Daoy (cell line): ENCODE measurements around the gene CHST14. TPM values are rescaled to one million over a fixed set of nuclear protein-coding genes. Genes with fewer than 3 reads are reported as not detected.

Experiments used
- DNase-seq: peaks from one replicate; pipeline ENCODE4 v3.0.0-alpha.2; 2015; ENCODE audit warnings: low read depth
- total RNA-seq: library from RNA; depleted of rRNA; stranded (reverse); fragments of >200 nt; shearing (Covaris generic); gene quantifications from 2 replicates; pipeline ENCODE4 v1.2.3, GENCODE V29; 2014; rRNA removed

Gene CHST14
- total RNA-seq, 1 experiment from 2014 or later, result 16.6 TPM

DNA sequence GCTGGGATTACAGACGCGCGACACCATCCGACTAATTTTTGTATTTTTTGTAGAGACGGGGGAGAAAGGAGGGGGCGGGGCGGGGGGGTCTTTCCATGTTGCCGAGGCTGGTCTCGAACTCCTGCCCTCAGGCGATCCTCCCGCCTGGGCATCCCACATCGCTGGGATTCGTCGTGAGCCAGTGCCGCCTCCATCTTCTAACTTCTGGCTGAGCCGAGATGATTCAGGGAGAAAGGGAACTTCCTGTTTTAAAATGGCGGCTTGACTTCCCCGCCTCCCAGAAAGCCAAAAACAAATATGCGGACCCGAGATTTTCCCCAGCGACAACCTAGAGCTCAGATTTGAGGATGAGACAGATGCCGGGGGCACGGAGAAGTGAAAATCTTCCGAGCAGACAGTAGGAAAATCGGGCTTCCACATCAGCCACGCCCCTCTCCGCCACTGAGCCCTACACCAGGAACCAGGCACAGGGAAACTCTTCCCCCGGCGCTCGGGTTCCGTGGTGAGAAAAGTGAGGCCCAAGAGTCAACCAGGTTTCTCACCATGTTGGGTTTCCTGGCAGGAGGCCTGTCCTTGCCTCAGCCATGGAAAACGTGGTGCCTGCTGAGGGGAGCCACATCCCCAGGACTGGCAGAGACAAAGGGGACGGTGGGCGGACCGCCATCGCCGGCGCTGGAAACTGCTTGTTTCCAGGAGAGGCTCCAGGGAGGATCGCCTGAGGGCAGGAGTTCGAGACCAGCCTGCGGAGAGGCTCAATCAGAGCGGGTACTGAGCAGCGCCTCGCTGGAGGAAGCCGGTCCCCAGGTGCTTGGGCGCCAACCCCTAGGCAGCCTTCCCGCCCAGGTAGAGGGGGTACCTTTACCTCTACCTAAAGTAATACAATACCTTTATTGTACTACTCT is 18.7 kb downstream of the CHST14 start:
- no peak for DNase-seq

DNA sequence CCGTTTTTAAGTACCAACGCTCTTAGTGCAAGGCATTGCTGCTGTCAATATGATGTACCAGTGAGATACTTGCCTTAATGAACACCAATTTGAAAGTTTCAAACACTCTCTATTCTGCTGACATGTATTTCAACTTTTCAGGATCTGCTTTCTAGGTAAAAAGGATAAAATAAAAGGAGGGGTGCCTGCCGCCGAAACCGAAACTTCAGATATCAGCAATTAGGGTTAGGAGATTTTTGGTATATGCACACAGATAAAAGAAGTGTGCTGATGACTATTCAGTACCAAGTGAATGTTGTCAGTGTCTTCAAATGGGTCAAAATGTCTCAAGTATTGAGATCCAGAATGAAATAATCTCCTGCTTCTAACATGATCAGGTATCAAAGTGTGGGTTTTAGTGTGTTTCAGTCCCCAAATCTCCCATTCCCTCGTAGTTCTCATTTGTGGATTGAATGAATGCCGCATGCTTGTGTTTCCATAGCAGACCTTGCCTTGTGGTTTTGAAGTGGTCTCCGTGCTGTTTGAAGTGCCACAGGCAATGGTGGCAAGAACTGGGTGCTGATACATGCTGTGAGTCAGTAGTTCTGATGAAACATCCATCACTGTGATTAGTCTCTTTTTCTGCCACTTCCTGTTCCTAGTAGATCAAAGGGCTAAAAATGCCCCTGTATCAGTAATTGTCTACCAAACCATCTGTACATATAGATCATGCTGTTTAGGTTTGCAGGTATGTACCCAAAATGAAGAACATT is 22.5 kb downstream of the CHST14 start:
- DNase-seq, result peak; percentile 81

DNA sequence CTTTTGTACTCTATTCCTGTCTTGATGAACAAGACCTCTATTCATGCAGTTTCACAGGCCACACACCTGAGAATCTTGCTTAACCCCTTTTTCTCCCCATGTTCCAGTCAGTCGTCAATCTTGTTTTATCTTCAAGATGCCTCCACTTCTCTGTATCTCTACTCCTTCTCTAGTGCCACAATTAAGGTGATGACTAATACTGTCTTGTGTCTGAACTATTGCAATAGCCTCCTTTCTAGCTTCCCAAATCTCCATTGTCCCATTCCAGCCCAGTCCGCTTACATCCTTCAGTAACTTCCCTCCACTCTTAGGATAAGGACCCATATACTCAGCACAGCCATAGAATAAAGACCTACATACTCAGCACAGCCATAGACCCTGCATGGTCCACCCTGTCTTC is 24.7 kb downstream of the CHST14 start:
- no peak for DNase-seq

DNA sequence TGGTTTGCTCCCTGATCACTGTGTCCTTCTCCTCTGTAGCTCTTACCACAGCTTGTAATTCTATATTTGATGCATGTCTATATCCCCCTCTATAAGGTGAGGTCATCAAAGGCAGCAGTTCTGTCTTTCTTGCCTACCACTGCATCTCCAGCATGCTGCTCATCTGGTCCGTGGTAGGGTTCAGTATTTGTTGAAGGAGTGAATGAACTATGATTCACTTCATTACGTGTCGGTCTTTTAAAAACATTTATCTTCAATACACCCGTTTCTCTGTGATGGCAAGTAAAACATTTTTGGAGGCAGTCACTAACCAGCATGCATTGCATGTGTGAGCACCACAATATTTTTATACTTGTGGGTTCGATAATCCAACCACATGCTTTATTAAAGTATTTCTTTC is 27.6 kb downstream of the CHST14 start:
- DNase-seq, result peak; percentile 84

DNA sequence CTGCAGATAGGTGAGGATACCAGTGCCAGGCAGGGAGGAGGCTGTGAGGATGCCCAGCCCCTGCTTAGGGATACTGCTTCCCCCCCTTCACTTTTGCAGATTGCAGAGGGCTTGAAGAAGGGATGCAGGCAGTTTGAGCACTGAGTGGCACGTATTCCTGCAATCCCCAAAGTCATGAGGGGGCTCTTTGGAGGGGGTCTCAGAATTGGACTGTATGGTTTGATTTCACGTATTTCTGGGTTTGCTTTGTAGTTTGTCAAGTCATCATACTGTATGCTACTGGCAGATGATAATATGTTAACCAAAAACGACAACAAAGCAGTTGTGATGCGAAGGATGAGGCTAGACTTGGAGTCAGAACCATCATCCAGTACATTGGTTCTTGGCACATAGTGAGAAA is 28.1 kb downstream of the CHST14 start:
- no peak for DNase-seq

DNA sequence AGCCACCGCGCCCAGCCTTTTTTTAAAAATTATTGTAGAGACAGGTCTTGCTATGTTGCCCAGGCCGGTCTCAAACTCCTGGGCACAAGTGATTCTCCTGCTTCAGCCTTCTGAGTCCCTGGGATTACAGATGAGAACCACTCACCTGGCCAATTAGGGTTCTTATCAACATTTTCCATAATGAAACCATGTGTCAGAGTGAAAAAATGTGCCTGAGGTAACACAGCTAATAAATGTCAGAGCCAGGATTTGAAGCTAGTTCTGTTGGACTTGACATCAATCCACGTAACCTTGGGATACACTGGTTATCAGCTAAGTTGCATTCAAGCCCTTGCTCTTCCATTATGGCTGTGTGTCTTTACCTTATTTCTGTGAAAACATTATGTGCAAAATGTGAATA is 29.1 kb downstream of the CHST14 start:
- DNase-seq, result peak; percentile 13

DNA sequence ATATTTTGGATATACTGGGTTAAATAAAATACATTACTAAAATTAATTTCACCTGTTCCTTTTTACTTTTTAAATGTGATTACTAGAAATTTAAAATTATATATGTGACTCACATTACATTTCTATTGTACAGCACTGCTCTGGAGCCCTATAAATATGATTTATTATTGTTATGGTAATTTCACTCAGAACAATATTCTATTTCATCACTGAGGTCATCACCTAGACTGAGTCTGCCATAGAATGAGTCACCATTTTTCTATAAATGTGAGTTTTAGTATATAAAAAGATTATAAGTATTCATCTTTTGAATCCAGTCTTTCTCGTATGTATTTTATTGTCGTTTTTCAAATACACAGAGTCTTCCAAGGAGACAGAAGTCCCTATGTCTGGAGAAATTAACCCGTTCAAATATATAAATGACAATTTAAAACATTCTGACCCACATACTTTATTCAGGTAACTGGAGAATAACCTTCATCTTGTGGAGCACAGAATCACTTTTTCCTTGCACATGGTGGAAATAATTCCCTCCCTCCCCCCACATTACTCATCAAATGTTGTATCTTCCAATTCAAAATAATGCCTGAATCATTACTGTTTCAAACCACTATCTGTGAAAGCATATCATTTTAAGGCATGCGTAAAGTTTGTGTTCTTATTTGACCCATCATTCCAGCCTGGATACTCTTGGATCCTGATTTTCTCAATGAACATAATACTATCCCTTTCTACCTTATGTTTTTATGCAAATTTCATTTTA is 30.0 kb downstream of the CHST14 start:
- peak; percentile 26 for DNase-seq

DNA sequence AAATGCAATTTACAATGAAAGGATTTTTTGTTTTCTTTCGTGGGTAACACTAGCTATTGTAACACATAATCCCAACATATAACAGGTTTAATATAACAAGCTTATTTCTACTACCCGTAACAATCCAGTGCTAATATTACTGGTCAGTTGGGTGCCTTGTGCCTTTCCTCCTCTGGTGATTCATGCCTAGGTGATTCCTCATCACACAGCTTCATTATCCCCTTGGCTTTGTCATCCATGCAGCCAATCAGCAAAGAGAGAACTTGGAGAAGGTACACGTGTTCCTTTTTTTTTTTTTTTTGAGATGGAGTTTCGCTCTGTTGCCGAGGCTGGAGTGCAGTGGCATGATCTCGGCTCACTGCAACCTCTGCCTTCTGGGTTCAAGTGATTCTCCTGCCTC is 30.7 kb downstream of the CHST14 start:
- DNase-seq, result peak; percentile 64

DNA sequence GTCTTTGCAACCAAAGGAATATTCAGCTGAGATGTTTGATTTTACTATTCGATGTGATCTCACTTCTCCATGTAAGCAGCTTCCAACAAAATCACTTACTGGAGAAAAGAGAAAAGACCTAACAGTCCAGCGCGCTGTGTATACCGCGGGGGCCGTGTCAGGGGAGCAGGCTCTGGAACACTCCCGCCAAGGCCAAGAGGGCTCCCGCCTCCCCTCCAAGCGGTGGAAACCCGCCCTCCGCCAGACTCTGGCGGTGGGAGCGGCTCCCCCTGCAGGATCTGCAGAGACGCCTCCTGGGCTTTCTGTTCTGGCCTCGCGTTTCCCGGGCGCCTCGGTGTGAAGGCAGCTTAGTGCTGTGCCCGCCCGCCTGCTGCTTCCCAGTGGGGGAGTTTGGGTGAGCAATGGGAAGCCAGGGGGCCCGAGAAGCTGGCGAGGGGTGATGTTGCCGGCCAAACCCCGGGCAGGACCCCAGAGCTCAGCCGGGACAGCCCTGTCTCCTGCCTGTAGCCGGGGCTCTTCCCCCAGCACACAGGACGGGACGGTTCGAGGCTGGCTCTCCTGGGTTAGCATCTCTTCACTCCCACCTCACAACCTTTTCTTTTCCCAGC is 36.3 kb downstream of the CHST14 start:
- peak; percentile 84 for DNase-seq

DNA sequence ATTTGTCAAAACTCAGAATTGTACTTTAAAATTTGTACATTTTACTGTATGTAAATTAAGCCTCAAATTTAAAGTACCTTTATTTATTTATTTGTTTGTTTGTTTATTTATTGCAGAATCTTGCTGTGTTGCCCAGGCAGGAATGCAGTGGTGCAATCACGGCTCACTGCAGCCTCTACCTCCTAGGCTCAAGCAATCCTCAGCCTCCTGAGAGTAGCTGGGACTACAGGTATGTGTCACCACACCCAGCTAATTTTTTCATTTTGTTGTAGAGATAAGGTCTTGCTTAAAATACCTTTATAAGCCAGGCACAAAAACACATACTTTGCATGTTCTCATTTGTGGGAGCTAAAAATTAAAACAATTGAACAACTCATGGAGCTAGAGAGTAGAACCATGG is 37.4 kb downstream of the CHST14 start:
- no peak for DNase-seq

DNA sequence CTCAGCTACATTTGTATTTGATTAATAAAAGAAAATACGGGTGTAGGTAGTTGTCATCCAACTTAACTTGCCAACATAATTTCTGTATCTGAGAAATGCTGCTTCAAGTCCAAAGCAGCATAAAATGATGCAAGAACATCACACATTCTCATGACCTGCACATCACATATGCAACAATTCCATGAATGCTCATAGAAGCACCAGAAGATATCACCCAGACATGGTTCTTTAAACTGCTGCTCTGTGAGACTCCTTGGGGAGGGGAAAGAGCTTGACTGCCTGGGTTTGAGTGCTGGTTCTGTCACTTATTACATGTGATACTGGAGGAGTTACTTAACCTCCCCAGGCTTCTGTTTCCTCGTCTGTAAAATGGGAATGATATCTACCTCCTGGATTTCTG is 39.4 kb downstream of the CHST14 start:
- no peak for DNase-seq

DNA sequence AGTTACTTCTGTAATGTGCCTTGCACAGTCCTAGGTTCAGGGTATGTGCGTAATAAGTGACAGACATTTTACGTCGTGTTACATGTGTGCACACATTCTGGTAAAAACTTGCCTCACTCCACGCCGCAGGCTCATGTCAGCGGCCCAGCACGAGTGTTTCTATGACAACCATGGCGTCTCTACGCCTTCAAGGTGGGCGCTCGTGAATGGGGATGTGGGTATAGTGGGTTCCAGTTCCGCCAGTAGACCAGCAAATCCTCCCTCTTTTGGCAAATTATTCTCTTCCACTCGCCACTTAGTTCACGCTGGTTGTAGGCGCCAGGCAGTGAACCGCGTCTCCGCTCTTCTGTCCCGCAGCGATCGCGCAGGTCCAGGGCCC is 40.3 kb downstream of the CHST14 start:
- DNase-seq, result no peak

DNA sequence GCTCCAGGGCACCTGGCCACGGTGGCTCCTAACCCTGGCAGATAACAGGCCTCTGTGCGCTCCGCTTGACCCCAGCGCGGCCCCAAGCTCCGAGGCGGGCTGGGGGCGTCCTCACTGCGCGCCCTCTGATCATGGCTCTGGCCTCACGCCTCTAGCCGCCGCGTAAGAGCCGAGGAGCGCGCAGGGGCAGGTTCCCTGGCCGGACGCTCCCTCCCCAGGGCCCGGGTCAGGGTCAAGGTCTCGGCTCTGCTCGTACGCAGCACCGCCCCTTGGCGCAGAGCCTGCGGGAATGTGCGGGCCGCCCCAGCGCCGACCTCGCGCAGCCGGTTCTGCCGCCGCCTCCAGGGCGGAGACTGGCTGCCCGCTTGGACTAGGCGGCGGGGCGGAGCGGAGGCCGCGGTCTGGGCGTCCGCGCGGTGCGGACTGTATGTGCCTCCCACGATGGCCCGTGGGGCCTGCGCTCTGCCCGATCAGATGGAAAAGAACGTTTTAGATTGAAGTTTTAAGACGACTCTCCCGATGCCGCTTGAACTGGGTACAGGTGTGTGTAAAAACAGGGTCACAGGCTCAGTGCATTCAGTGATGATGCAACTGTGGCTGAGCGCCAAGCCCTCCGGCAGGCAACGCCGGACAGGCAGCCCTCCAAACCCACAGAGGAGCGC is 40.8 kb downstream of the CHST14 start:
- peak; percentile 47 for DNase-seq

DNA sequence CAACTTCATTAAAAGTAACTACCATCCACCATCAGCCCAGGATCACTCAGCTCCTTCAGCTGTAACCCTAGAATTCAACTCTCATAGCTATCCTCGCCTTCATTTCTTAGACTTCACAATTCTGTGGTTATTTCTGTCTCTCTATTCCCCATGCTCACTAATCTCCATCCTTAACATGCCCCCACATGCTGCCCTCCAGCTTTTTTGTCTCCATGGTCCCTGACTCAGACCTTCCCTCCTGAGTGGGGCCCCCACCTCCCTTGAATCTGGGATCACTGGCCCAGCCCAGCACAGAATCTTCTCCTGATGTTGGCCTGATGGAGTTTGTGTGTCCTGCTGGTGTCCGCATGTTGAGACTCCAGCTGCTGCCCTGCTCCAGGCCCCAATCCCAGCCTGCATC is 41.7 kb downstream of the CHST14 start:
- DNase-seq, result no peak

DNA sequence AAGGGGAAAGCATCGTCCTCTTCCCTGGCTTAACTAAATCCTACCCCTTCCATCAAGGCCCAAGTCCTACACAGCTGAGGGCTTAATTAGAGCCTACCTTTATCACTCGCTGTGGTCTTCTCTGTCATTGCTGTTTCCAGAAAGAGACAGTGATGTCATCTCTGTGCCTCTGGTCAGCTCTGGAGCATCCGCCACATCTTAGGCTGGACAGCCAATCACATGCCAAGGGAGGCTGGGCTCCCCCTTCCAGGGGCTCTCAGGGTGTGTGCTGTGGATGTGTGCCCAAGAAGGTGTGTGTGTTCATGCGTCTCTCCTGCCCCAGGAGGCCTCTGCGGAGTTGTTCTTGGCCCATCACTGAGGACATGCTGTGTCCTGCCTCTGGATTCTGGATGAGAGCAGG is 42.8 kb downstream of the CHST14 start:
- DNase-seq, result no peak

DNA sequence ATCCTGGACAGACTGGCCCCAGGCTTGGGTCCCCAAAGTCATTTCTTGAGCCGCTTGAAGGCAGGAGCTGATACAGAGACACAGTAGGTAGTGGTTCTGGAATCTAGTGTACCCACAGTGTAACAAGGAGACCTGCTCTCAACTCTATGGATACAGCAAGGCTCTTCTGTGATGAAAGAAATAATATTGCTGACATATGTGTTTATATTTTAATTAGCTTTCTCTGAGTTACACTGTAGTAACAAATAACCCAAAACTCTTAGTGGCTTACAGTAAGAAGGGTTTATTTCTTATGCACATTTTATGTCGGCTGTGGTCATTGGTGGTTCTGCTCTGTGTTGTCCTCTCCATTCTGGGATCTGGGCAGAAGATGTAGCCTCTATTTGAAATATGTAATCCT is 45.5 kb downstream of the CHST14 start:
- no peak for DNase-seq

Other genes starting within 250 kb of the CHST14 start
- 0.12 and 0.57 TPM in 2 replicates for gene PAK6, start 231.9 kb upstream of the CHST14 start, total RNA-seq
- gene ANKRD63, start 187.9 kb upstream of the CHST14 start, total RNA-seq, result 0.63 and 0.97 TPM in 2 replicates
- 0.29 and 1.3 TPM in 2 replicates for gene PLCB2, start 163.0 kb upstream of the CHST14 start, total RNA-seq
- gene INAFM2, start 147.3 kb upstream of the CHST14 start, total RNA-seq, result 12.9 and 15.5 TPM in 2 replicates
- 5.4 and 6.1 TPM in 2 replicates for gene CCDC9B, start 130.0 kb upstream of the CHST14 start, total RNA-seq
- gene PHGR1, start 120.0 kb upstream of the CHST14 start, total RNA-seq, result not detected in 2 replicates
- gene DISP2, start 112.8 kb upstream of the CHST14 start, total RNA-seq, result 0.51 and 1.1 TPM in 2 replicates
- 91.9 and 144 TPM in 2 replicates for gene KNSTRN, start 88.3 kb upstream of the CHST14 start, total RNA-seq
- 17.9 and 23.4 TPM in 2 replicates for gene IVD, start 65.2 kb upstream of the CHST14 start, total RNA-seq
- 10.8 and 11.0 TPM in 2 replicates for gene BAHD1, start 30.0 kb upstream of the CHST14 start, total RNA-seq
- 14.3 and 25.8 TPM in 2 replicates for gene CCDC32, start 94.1 kb downstream of the CHST14 start, total RNA-seq
- 12.7 and 13.8 TPM in 2 replicates for gene RPUSD2, start 98.3 kb downstream of the CHST14 start, total RNA-seq
- gene KNL1, start 123.3 kb downstream of the CHST14 start, total RNA-seq, result 43.4 and 44.6 TPM in 2 replicates
- 17.9 and 18.7 TPM in 2 replicates for gene RAD51, start 224.2 kb downstream of the CHST14 start, total RNA-seq